HepG2 (cell line): ENCODE results near the gene NELFCD. TPM values are rescaled to one million over a fixed set of nuclear protein-coding genes. Genes with fewer than 3 reads are reported as not detected.

ENCODE experiments used
- AHDC1 ChIP-seq: sonication (generic); formaldehyde crosslinking; IDR thresholded peaks from 2 replicates; pipeline ENCODE4 v1.5.1; 2020; ENCODE audit warnings: mild to moderate bottlenecking, missing genetic modification reagents, borderline replicate concordance
- ARID4A ChIP-seq: sonication (generic); formaldehyde crosslinking; IDR thresholded peaks from 2 replicates; pipeline ENCODE4 v1.5.0; 2020; ENCODE audit warnings: mild to moderate bottlenecking, missing genetic modification reagents, borderline replicate concordance
- BHLHE40 ChIP-seq: IDR thresholded peaks from 2 replicates; pipeline ENCODE4 v1.6.1; 2011; ENCODE audit warnings: low read length, improper control_type of control experiment
- DZIP1 ChIP-seq: sonication (generic); formaldehyde crosslinking; IDR thresholded peaks from 2 replicates; pipeline ENCODE4 v1.5.0; 2020; ENCODE audit warnings: mild to moderate bottlenecking, missing genetic modification reagents
- MBNL3 ChIP-seq: fragments of 250-450 bp; sonication (Bioruptor Pico); conservative IDR thresholded peaks from 2 replicates; pipeline ENCODE4 v1.8.0; 2022; ENCODE audit warnings: mild to moderate bottlenecking, inconsistent platforms
- MTERF4 ChIP-seq: sonication (generic); formaldehyde crosslinking; IDR thresholded peaks from 2 replicates; pipeline ENCODE4 v1.8.0; 2023; ENCODE audit warnings: mild to moderate bottlenecking, missing genetic modification reagents
- NRL ChIP-seq: sonication (generic); formaldehyde crosslinking; IDR thresholded peaks from 2 replicates; pipeline ENCODE4 v1.5.0; 2020; ENCODE audit warnings: missing genetic modification reagents, mild to moderate bottlenecking, moderate library complexity, borderline replicate concordance
- PAWR ChIP-seq: sonication (generic); formaldehyde crosslinking; IDR thresholded peaks from 2 replicates; pipeline ENCODE4 v1.4.0; 2020; ENCODE audit warnings: missing genetic modification reagents, mild to moderate bottlenecking, borderline replicate concordance
- POLR2AphosphoS5 ChIP-seq: IDR thresholded peaks from 2 replicates; pipeline ENCODE4 v1.6.1; 2012; ENCODE audit warnings: low read depth, low read length
- SMYD3 ChIP-seq: sonication (generic); formaldehyde crosslinking; IDR thresholded peaks from 2 replicates; pipeline ENCODE4 v1.8.1; 2023; ENCODE audit warnings: mild to moderate bottlenecking, missing genetic modification reagents
- ZNF296 ChIP-seq: sonication (generic); formaldehyde crosslinking; conservative IDR thresholded peaks from 2 replicates; pipeline ENCODE4 v1.5.0; 2020; ENCODE audit warnings: mild to moderate bottlenecking, missing genetic modification reagents
- ZNF329 ChIP-seq: sonication (generic); formaldehyde crosslinking; IDR thresholded peaks from 2 replicates; pipeline ENCODE4 v1.9.0; 2021; ENCODE audit warnings: low read depth, mild to moderate bottlenecking, missing genetic modification reagents
- ZNF704 ChIP-seq: sonication (generic); formaldehyde crosslinking; IDR thresholded peaks from 2 replicates; pipeline ENCODE4 v1.8.1; 2023; ENCODE audit warnings: mild to moderate bottlenecking, inconsistent platforms, moderate library complexity, missing genetic modification reagents, borderline replicate concordance
- polyA plus RNA-seq, 8 experiments: library from polyadenylated mRNA; depleted of rRNA in 3 of 8; stranded (reverse) in 7 of 8; unstranded in 1 of 8; fragments of >200 nt; fragmentation: Illumina TruSeq in 4 of 8; extraction: Trizol in 4 of 8; gene quantifications; 2 replicates each; pipeline versions ENCODE4 v1.2.1 to v1.2.3, GENCODE V29; 2011 to 2016; ENCODE audit warnings: low read depth in 4 of 8, missing spikeins in 1 of 8, mixed read lengths in 1 of 8; ENCODE audit not compliant: insufficient read depth in 1 of 8
- total RNA-seq, 5 experiments: library from RNA; depleted of rRNA; stranded (reverse); fragments of >200 nt; fragmentation: Illumina TruSeq; extraction: Trizol; gene quantifications; 2 replicates each; pipeline ENCODE4 v1.2.3, GENCODE V29; 2016; ENCODE audit warnings: low read depth in 1 of 5

NELFCD gene
- total and polyA plus RNA-seq, 2 of the 13 experiments (the other 11 are each of a cell fraction or from before 2014, with no cell fraction given): 159 to 203 TPM

- TF ChIP-seq ZNF296 (CRISPR knock-in tag) (no peak), AHDC1 (no peak), POLR2AphosphoS5 (no peak), NRL (CRISPR knock-in tag) (peak; percentile 42; the same call in 1 of the 2 replicates), MTERF4 (no peak), SMYD3 (no peak), ZNF704 (CRISPR knock-in tag) (no peak), BHLHE40 (no peak), DZIP1 (CRISPR knock-in tag) (no peak), MBNL3 (CRISPR knock-in tag) (no peak), ARID4A (peak; percentile 49; the same call in 1 of the 2 replicates), PAWR (no peak), ZNF329 (CRISPR knock-in tag) (no peak)
Measured at GRCh38 chr20:58981628-58982364, 740 bp downstream of the NELFCD start (continued).
